ENCODE results near the gene FBXO21.
"Not testable (repeated sequence)": the region's sequence is repeated elsewhere in the genome, so short reads cannot be mapped to it uniquely, and the experiment has no call there.

The FBXO21 gene

DNA sequence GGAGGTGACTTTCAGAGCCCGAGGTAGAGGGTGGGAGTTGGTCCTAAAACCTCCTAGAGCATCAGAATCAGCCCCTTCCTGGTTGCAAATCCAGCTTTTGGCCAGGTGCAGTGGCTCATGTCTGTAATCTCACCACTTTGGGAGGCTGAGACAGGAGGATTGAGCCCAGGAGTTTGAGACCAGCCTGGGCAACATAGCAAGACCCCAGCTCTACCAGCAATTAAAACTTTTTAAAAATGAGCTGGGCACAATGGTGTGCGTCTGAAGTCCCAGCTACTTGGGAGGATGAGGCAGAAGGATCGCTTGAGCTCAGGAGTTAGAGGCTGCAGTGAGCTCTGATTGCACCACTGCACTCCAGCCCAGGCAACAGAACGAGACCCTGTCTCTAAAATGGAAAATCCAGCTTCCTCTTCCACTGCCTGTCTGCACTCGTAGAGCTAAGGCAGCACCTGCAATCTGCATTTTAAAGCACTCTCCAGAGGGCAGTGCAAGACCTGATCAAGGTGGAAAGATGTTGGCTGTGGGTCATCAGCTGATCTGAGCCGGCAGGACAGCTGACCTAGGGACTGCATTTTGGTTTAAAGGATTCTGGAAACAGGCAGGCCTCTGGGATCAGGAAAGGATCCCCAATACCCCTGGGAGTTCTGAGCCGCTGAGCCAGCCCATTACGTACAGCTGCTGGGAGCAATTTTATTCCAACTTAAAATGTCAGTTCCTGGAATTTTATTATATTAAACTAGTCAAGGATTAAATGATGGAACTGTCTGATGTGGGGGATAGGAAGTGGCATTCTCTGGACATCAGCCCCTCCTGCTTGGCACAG is 89.2 kb downstream of the FBXO21 start:
- peak; percentile 21 for DNase-seq

DNA sequence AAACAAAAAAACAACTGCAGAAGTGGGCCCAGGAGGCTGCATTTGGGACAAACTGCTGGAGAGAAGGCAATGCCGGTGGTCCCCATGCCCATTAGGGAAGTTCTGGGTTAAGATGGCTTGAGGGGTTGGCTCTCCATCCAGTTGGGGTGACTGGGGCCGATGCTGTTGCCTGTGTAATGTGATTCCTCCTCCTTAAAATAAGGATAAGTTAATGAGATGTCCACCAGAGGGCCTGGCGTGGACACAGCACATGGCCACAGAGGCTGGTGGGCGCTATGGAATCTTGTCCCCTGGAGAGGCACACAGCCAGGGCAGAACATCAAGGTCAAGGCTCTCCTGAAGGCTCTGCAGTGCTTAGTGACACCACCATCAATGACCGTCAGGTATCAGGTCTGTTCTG is 90.0 kb downstream of the FBXO21 start:
- no peak for DNase-seq

DNA sequence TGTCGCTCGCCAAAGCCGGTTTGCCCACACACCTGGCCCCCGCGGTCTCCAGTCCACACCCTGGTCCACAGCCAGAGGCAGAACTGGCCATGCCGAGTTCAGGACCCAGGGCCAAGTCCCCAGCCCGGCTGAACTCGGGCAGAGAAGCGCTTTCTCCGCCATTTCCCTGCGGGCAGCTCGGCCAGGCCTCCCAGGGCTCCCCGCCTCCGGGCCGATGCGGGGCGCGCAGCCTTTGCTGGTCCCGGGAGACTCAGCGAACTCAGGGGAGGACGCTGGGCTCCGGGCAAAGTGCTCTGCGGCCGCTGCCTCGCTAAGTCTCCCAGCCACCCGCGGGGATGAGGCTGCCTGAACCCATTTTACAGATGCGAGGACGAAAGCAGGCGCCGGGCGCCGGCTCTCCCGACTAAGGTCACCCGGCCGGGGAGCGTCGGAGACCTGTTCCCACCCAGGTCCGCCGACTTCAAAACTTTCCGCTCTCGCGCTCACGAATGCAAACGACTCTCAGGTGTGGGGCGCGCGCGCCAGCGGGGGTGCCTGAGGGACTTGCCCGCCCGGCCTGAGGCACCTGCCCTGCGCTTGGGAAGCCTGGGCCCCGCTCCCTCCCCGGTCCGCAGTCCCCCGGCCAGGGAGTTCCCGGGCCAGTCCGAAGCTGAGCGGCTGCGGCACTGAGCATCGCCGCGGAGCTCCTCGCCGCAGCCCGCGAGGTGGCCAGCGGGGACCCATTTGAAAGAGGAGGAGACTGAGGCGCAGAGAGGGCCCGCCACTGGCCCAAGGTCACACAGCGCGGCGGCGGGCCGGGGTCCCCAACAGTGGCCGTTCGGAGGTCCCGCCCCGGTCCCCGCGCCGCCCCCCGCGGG is 91.7 kb downstream of the FBXO21 start:
- DNase-seq: no peak

DNA sequence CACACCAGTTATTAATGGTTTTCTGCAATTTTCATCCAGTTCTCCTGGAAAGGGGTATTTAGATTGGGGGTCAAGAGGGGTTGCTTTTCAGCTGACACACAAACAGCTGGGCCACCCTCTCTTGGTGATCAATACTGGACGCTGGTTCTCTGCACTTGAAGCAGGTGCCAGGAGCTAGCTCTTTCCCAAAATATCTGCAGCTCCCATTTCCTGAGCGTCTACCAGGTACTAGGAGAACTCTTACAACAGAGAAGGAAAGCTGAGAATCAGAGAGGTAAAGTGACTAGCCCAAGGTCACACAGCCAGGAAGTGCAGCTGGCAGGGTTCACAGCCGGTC is 92.3 kb downstream of the FBXO21 start:
- no peak for DNase-seq

DNA sequence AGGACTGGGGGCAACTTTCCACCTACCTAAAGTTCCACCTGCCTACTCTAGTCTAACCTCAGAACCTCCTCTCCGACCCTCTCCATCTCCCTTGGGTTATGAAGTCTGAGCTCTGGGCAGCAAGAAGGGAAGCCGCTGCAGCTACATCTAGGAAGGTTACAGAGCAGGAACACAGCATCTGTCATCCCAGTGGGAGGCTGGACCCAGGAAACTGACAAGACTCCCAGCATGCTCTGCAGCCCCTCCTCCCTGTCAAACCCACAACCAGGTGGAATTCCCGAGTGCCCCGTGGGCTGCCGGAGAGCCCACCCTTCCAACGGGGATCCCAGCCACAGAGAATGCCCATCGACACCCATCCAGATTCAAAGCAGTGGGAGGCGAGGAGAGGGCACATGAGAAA is 93.1 kb downstream of the FBXO21 start:
- no peak for DNase-seq

DNA sequence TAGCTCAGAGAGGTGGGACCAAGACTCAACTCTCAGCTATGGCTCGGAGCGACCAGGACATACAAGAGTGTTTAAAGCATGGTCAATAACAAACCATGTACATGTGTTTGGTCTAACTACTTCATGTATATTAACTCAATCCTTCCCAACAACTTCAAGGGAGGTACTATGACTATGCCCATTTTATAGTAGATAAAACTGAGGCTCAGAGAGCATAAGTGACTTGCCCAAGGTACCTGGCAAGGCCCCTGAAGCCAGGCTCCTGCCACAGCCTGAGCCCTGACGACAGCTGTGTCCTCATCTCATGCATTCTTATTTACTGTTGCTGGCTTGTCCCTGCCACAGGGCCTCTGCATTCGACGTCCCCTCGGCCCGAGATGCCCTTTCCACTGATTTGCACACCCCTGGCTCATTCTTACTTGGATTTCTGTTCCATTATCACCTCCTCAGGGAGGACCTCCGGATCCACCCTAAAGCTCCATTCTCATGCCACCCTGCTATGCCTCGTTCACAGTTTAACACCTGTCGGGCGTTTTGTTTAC is 93.7 kb downstream of the FBXO21 start:
- no peak for DNase-seq

DNA sequence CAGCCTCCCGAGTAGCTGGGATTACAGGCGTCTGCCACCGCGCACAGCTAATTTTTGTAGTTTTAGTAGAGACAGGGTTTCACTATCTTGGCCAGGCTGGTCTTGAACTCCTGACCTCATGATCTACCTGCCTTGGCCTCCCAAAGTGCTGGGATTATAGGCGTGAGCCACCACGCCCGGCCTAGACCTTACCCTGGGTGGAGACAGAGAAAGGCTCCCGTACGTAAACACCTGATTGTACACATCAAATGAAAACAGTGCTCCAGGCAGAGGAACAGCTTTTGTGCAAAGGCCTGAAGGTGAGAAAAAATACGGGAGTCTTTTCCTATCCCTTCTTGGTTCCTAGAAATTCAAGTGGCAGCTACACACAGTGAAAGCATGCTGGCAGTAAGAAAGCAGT is 95.1 kb downstream of the FBXO21 start:
- not testable (repeated sequence) for DNase-seq

DNA sequence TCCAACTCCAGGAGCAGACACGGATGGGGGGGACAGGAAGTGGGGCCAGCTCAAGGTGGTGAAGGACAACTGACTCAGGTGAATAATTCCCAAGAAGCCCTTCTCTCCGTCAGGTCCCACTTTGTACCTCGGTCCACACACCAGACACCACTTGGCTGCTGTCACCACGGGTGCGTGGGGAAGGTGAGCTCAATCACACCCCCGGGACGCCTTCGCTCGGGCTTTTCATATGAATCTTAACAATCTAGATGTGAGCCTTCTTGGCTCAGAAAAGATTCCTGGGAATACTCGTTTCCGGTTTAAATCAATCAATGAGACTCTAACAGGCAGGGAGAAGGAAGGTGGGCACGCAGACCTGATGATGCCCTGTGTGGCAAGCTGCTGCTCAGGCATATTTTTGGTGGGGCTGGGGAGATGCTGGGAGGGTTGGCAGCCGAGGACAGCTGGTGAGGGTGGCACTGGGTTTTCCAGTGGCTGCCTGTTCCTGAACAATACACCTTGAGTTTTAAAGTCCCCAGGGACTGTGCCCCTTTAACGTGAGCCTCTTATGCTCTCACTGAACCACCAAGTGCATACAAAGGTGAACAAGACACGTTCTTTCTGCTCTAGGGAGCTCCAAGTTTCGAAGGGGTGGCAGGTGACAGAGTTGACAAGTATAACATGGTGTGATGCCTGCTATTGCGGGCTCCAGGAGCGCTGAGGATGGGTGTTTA is 96.2 kb downstream of the FBXO21 start:
- DNase-seq: no peak

DNA sequence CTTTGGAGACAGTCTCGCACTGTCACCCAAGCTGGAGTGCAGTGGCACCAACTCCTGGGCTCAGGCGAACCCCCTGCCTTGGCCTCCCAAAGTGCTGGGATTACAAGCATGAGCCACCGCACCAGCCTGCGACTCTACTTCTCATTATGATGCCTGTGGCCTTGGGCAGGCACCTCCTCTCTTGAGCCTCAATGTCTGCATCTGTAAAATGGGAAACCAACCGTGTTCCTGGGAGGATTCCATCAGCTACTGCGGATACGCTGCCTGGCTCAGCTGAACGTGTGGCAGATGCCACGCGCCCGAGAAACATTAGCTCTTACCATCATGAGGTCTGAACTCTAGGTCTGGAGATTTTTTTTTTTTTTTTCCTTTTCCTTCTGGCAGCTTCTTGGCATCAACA is 96.8 kb downstream of the FBXO21 start:
- DNase-seq: no peak

DNA sequence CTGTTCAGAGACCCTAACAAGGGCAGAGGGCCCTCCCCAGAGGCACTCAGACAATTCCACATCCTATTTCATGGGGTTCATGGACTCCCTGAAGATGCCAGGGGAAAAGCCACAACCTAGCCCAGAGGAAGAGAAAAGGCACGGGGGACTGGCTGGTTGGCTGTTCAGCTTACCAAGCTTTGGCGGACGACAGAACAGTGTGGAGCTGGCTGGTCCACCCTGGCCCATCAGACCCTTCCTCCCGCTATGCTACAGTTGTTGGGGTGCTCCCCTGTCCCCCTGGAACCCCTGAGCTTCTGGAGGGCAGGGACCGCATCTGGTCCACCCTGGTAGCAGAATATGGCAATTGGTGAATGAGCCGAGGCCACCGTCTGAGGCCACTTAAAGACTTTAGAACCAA is 97.4 kb downstream of the FBXO21 start:
- no peak for DNase-seq

DNA sequence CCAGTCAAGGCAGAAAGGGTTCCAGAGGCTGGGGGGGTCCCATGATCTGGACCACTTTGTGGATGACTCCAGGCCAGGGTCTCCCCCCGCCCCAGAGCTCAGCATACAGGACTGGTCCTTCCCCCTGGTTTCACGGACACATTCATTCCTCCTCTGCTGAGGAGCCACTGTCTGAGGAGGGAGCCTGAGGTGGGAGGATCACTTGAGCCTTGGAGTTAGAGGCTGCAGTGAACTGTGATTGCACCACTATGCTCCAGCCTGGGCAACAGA is 97.8 kb downstream of the FBXO21 start:
- DNase-seq: no peak

Measured in SIG-M5 (cell line).